Keratinocyte (primary cell): ENCODE data around the gene KRTAP6-2. TPM values are rescaled to one million over a fixed set of nuclear protein-coding genes. Genes with fewer than 3 reads are reported as not detected.

Source experiments
- DNase-seq: peaks from one replicate; pipeline ENCODE4 v3.0.0-alpha.2; 2011; ENCODE audit warnings: low read depth, missing footprints, low spot score
- FAIRE-seq: peaks from 2 replicates; lab custom pipeline; 2011; peaks lifted over from hg19 to GRCh38; lab: Jason Lieb, UNC
- H2AFZ ChIP-seq: 2 replicates; pipeline ENCODE4 v1.6.0; 2012; ENCODE audit warnings: low read length, control low read depth, inconsistent platforms; ENCODE audit not compliant: control insufficient read depth
- H3K27ac ChIP-seq: 2 replicates; pipeline ENCODE4 v1.5.1; 2011; ENCODE audit warnings: low read length; ENCODE audit not compliant: control insufficient read depth, insufficient read depth
- H3K27me3 ChIP-seq: 3 replicates; pipeline ENCODE4 v1.6.0; 2011; ENCODE audit warnings: low read length; ENCODE audit not compliant: control insufficient read depth, insufficient read depth; ENCODE audit errors: extremely low read depth
- H3K36me3 ChIP-seq, 2 experiments: 2 replicates in 1 of 2; 3 replicates in 1 of 2; pipeline ENCODE4 v1.5.1; 2011; ENCODE audit warnings: low read length in 2 of 2, mild to moderate bottlenecking in 1 of 2; ENCODE audit not compliant: control insufficient read depth in 2 of 2, insufficient read depth in 2 of 2; ENCODE audit errors: extremely low read depth in 1 of 2
- H3K4me1 ChIP-seq: 3 replicates; pipeline ENCODE4 v1.5.1; 2011; ENCODE audit warnings: low read length; ENCODE audit not compliant: control insufficient read depth, insufficient read depth; ENCODE audit errors: extremely low read depth
- H3K4me2 ChIP-seq: 3 replicates; pipeline ENCODE4 v1.6.0; 2011; ENCODE audit warnings: low read depth, low read length; ENCODE audit not compliant: control insufficient read depth, insufficient read depth; ENCODE audit errors: extremely low read depth
- H3K4me3 ChIP-seq, 3 experiments: fragments of 200-600 bp in 1 of 3; sonication (generic) in 1 of 3; 2 replicates in 2 of 3; 3 replicates in 1 of 3; pipeline ENCODE4 v1.5.1; 2011 to 2016; ENCODE audit warnings: low read length in 3 of 3, mild to moderate bottlenecking in 3 of 3, control low read depth in 2 of 3, inconsistent platforms in 1 of 3, low read depth in 1 of 3, mixed read lengths in 1 of 3, mixed run types in 1 of 3, moderate library complexity in 1 of 3; ENCODE audit not compliant: control insufficient read depth in 2 of 3, insufficient read depth in 2 of 3; ENCODE audit errors: extremely low read depth in 1 of 3
- H3K79me2 ChIP-seq: 2 replicates; pipeline ENCODE4 v1.6.0; 2012; ENCODE audit warnings: low read length; ENCODE audit not compliant: control insufficient read depth, insufficient read depth
- H3K9ac ChIP-seq: 3 replicates; pipeline ENCODE4 v1.6.0; 2011; ENCODE audit warnings: low read length; ENCODE audit not compliant: control insufficient read depth, insufficient read depth; ENCODE audit errors: extremely low read depth
- H3K9me1 ChIP-seq: 3 replicates; pipeline ENCODE4 v1.6.0; 2011; ENCODE audit warnings: low read length; ENCODE audit not compliant: control insufficient read depth, insufficient read depth; ENCODE audit errors: extremely low read depth
- H3K9me3 ChIP-seq: 2 replicates; pipeline ENCODE4 v1.5.1; 2012; ENCODE audit warnings: low read depth, low read length; ENCODE audit not compliant: control insufficient read depth
- H4K20me1 ChIP-seq: 3 replicates; pipeline ENCODE4 v1.6.0; 2011; ENCODE audit warnings: low read length; ENCODE audit not compliant: control insufficient read depth, insufficient read depth; ENCODE audit errors: extremely low read depth
- EZH2 ChIP-seq: IDR thresholded peaks from one replicate; pipeline ENCODE4 v1.6.1; 2012; ENCODE audit warnings: inconsistent platforms, mild to moderate bottlenecking, low read length, moderate library complexity
- dilution Hi-C: fragments of 300-500 bp; cut with MboI; formaldehyde crosslinking; loops from one replicate; pipeline ENCODE4 v1.7.0; 2020; ENCODE audit warnings: low sequenced_read_pairs; ENCODE audit not compliant: extremely low pct_ligation_motif_present
- polyA plus RNA-seq, 5 experiments: library from polyadenylated mRNA; depleted of rRNA in 3 of 5; stranded (reverse) in 3 of 5; stranded (forward) in 1 of 5; unstranded in 1 of 5; fragments of >200 nt; gene quantifications; 1 replicate in 1 of 5; 2 replicates in 3 of 5; 3 replicates in 1 of 5; pipeline versions ENCODE4 v1.2.1 to v1.2.3, GENCODE V29; 2011 to 2012; ENCODE audit warnings: missing spikeins in 2 of 5, low read depth in 1 of 5, low replicate concordance in 1 of 5
- TF ChIP-seq, protein P1 (sequence below), 3 experiments: IDR thresholded peaks in 1 of 3; conservative IDR thresholded peaks in 1 of 3; optimal IDR thresholded peaks in 1 of 3; 2 replicates in 2 of 3; 3 replicates in 1 of 3; pipeline versions ENCODE3 to v1.5.1; 2011; ENCODE audit warnings: low read length in 3 of 3, mild to moderate bottlenecking in 3 of 3, moderate library complexity in 2 of 3, control low read depth in 1 of 3, inconsistent platforms in 1 of 3; ENCODE audit not compliant: insufficient read depth in 2 of 3; ENCODE audit errors: extremely low read depth in 1 of 3

The KRTAP6-2 gene
- polyA plus RNA-seq, 1 donor (not counting 4 experiments of a cell fraction or from before 2014, with no cell fraction given) = not detected

- Histone ChIP-seq H2AFZ (no peak overlapping the region), H4K20me1 (no peaks in the 10 kb centered on the region), H3K9ac (no peak overlapping the region), H3K9me3 (no peaks in the 10 kb centered on the region), H3K4me2 (no peak overlapping the region), H3K4me3 (no peak overlapping the region), H3K9me1 (no peaks in the 10 kb centered on the region), H3K27ac (no peak overlapping the region), H3K79me2 (no peaks in the 10 kb centered on the region), H3K36me3 (no peaks in the 10 kb centered on the region), H3K4me1 (no peaks in the 10 kb centered on the region), H3K27me3 (no peaks in the 10 kb centered on the region)
- no peak for DNase-seq
- dilution Hi-C loops = no loop called here
- no peak for TF ChIP-seq EZH2
- TF ChIP-seq, protein P1, sequence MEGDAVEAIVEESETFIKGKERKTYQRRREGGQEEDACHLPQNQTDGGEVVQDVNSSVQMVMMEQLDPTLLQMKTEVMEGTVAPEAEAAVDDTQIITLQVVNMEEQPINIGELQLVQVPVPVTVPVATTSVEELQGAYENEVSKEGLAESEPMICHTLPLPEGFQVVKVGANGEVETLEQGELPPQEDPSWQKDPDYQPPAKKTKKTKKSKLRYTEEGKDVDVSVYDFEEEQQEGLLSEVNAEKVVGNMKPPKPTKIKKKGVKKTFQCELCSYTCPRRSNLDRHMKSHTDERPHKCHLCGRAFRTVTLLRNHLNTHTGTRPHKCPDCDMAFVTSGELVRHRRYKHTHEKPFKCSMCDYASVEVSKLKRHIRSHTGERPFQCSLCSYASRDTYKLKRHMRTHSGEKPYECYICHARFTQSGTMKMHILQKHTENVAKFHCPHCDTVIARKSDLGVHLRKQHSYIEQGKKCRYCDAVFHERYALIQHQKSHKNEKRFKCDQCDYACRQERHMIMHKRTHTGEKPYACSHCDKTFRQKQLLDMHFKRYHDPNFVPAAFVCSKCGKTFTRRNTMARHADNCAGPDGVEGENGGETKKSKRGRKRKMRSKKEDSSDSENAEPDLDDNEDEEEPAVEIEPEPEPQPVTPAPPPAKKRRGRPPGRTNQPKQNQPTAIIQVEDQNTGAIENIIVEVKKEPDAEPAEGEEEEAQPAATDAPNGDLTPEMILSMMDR (optimal IDR thresholded peaks at IDR 0.05 in 1 of 3, IDR thresholded peaks at IDR 0.05 in 1 of 3, conservative IDR thresholded peaks at IDR 0.05 in 1 of 3; ENCODE audit: extremely low read depth in 1 of 3, insufficient read depth in 2 of 3, low read length in 3 of 3) = no peak
- FAIRE-seq = no peak
Observed at GRCh38 chr21:30582870-30583269, 15.8 kb downstream of the KRTAP6-2 start.

GRCh38 chr21:30580132-30580531 is 18.6 kb downstream of the KRTAP6-2 start:
- no peaks in the 10 kb centered on the region for H4K20me1 ChIP-seq
- dilution Hi-C loops = no loop called here

More at GRCh38 chr21:30580132-30580531, 18.6 kb downstream of the KRTAP6-2 start:
- no peaks in the 10 kb centered on the region for H3K9me1 ChIP-seq
- FAIRE-seq (no peak), DNase-seq (no peak)
- H3K4me1 ChIP-seq = no peaks in the 10 kb centered on the region
- H3K9ac ChIP-seq = no peak overlapping the region
- no peaks in the 10 kb centered on the region for H3K27me3 ChIP-seq
- no peaks in the 10 kb centered on the region for H3K9me3 ChIP-seq
- H3K4me2 ChIP-seq = no peak overlapping the region
- no peaks in the 10 kb centered on the region for H3K36me3 ChIP-seq
- no peaks in the 10 kb centered on the region for H3K79me2 ChIP-seq
- no peak for TF ChIP-seq EZH2
- TF ChIP-seq, protein P1 (optimal IDR thresholded peaks at IDR 0.05 in 1 of 3, IDR thresholded peaks at IDR 0.05 in 1 of 3, conservative IDR thresholded peaks at IDR 0.05 in 1 of 3; ENCODE audit: extremely low read depth in 1 of 3, insufficient read depth in 2 of 3, low read length in 3 of 3) = no peak
- H2AFZ ChIP-seq = no peak overlapping the region
- H3K27ac ChIP-seq = no peak overlapping the region
- no peak overlapping the region for H3K4me3 ChIP-seq
